Natural killer cell treated with Interleukin-12 subunit alpha and Interleukin-12 subunit beta and Interleukin-15 and Interleukin-18, amount 100 ng/mL, for 72 hours (primary cell): ENCODE measurements around the gene PDZRN4. TPM values are rescaled to one million over a fixed set of nuclear protein-coding genes. Genes with fewer than 3 reads are reported as not detected.

Experiments
- ATAC-seq, 2 donors: fragments of 150-1000 bp; cut with Tn5 transposase in 1 of 2; sonication (Bioruptor Pico), chemical (Tn5 transposase) in 1 of 2; 2 replicates each; pipeline ENCODE4 v1.10.0; 2021
- DNase-seq: peaks from one replicate; pipeline ENCODE4 v3.0.0; 2022; ENCODE audit warnings: low spot score
- H3K27ac Mint-ChIP-seq, 2 donors: 1 replicate in 1 of 2; 2 replicates in 1 of 2; pipeline ENCODE4 v1.8.0; 2022; ENCODE audit warnings: mixed read lengths in 2 of 2, mild to moderate bottlenecking in 1 of 2, moderate library complexity in 1 of 2
- H3K27me3 Mint-ChIP-seq, 2 donors: 1 replicate in 1 of 2; 2 replicates in 1 of 2; pipeline ENCODE4 v1.8.0; 2022; ENCODE audit warnings: mixed read lengths in 2 of 2
- H3K36me3 Mint-ChIP-seq: one replicate; pipeline ENCODE4 v1.8.0; 2022; ENCODE audit warnings: mixed read lengths
- H3K4me1 Mint-ChIP-seq, 2 donors: 1 replicate in 1 of 2; 2 replicates in 1 of 2; pipeline ENCODE4 v1.8.0; 2022; ENCODE audit warnings: low read depth in 2 of 2, mixed read lengths in 2 of 2, mild to moderate bottlenecking in 1 of 2
- H3K4me3 Mint-ChIP-seq: one replicate; pipeline ENCODE4 v1.8.0; 2022; ENCODE audit warnings: mixed read lengths
- H3K9me3 Mint-ChIP-seq: 2 replicates; pipeline ENCODE4 v1.8.0; 2022; ENCODE audit warnings: mixed read lengths
- total RNA-seq, 2 donors: library from RNA; stranded (reverse); gene quantifications; one replicate each; pipeline ENCODE4 v1.2.3, GENCODE V29; 2022

The PDZRN4 gene
- total RNA-seq, 2 donors from 2014 or later, result not detected

DNA sequence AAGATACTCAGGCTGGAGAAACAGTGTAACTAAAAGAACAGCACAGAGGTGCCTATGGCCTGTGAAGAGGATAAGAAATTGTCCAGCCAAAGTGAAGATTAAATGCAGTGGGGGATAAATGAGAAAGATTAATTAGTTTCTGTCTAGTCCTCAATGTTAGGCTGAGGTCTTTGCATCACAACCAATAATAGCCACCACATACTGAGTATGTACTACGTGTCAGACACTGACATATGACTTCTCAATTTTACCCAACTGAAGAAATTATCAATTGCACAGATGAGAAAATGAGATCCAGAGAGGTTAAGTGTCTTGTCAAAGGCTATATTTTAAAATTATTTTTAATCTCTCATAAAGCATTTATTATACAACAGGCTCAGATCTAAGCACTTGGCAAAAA is 285.9 kb downstream of the PDZRN4 start:
- Mint-ChIP-seq H3K36me3 (no peaks in the 10 kb centered on the region), H3K4me1 (no peaks in the 10 kb centered on the region), H3K4me3 (no peak overlapping the region), H3K27ac (no peak overlapping the region), H3K27me3 (no peaks in the 10 kb centered on the region), H3K9me3 (no peaks in the 10 kb centered on the region)
- DNase-seq (no peak), ATAC-seq (no peak)

DNA sequence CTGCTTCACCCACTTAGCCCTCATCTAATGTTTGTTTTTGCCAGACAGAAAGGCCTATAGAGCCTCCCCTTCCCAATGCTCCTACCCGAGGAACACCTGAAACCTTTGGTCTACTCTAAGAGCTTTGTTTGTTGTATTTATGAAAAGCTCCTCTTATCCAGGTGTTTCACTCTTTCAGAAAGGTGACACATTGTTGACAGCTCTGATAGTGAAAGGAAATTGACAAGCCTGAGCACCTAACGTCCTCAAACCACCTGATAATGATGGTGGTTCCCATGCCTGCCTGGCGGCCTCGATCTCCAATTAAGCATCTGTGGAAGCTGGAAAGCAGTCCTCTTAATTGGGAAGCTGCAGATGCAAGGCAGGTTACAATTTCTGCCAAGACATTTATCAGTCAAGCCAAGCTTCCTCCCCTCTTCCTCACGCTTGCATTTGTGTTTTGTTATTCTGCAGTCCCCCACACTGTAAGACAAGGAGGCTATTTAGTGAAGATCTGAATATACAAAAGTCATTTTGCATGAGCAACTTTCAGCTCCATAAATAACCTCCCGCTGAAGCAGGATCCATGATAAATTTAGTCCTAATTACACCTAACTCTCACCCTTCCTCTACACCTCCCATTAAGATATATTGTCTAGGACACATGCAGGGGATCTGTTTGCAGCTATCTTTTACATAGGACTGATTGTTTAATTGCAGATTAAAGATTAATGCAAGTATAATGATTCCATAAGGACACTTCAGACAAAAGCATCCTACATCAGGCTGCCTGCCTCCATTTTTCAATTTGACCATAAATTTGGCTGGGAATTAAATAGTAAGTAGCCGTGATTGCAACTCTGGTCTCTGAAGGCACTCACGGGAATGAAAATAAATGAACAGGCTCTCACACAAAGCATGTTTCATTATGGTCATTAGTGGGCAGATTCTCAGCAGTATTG is 288.6 kb downstream of the PDZRN4 start:
- Mint-ChIP-seq H3K9me3 (no peaks in the 10 kb centered on the region), H3K36me3 (no peaks in the 10 kb centered on the region), H3K27me3 (no peaks in the 10 kb centered on the region), H3K4me1 (no peaks in the 10 kb centered on the region), H3K4me3 (no peak overlapping the region), H3K27ac (no peak overlapping the region)
- DNase-seq (no peak), ATAC-seq (no peak)

DNA sequence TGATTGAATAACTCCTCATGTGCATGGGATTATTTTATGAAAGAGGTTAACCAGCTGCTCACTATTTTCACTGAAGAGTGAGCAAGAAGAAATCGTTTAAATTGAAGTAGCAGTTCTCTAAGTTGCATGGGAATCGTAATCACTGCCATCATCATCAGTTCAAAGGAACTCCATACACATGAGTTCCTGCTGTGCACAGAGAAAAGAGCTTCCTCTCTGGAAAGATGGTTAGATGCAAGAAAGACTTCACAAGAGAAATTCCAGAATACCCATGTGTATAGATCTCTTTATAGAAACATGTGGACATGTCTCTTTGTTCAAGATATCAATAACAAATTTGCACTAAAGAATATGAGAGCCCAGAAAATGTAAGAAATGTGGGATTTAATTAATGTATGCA is 291.3 kb downstream of the PDZRN4 start:
- DNase-seq (no peak), ATAC-seq (no peak)
- Mint-ChIP-seq H3K36me3 (no peaks in the 10 kb centered on the region), H3K4me1 (no peaks in the 10 kb centered on the region), H3K9me3 (no peaks in the 10 kb centered on the region), H3K27me3 (no peaks in the 10 kb centered on the region), H3K4me3 (no peak overlapping the region), H3K27ac (no peak overlapping the region)

DNA sequence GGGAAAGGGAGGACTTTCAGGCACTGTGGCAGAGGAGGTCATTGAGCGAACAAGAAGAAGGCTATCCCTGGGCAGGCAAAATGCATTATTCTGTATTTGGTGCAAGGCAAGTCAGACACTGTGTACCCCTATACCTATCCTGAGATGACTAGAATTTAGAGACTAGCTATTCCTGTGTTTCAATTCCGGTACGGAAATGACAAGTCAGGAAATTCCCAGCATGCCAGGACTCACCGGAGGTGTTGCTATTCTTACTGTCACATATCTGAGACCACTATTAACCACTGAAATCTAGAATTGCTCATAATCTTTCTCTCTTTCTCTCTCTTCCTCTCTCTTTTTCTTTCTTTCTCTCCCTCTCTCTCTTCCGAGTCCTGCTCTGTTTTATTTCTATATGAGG is 297.1 kb downstream of the PDZRN4 start:
- DNase-seq (no peak), ATAC-seq (no peak)
- no peak overlapping the region for H3K4me3 Mint-ChIP-seq

DNA sequence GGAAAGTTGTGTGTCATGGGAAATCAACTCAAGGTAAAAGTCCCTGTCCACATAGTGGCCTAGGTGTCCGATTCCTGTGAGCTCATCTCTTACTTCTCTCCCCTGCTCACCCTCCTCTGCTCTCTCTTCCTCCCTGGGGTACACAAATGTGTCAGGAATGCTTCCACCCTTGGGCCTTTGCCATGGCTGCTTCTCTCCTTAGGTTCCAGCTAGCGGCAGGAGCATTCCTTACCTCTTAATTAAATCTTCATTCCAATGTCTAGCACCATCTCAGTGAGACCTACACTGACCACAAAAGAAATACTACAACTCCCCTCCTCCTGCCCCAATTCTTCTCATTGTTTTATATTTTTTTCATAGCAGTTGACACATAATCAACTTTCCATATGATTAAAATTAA is 298.6 kb downstream of the PDZRN4 start:
- no peak overlapping the region for H3K4me3 Mint-ChIP-seq

More for the DNA sequence above, 297.1 kb downstream of the PDZRN4 start:
- H3K9me3 Mint-ChIP-seq, result peaks cover 3% of the 10 kb centered on the region
- H3K27ac Mint-ChIP-seq, result no peak overlapping the region
- H3K27me3 Mint-ChIP-seq, result no peaks in the 10 kb centered on the region
- H3K36me3 Mint-ChIP-seq, result no peaks in the 10 kb centered on the region
- H3K4me1 Mint-ChIP-seq, result no peaks in the 10 kb centered on the region

DNA sequence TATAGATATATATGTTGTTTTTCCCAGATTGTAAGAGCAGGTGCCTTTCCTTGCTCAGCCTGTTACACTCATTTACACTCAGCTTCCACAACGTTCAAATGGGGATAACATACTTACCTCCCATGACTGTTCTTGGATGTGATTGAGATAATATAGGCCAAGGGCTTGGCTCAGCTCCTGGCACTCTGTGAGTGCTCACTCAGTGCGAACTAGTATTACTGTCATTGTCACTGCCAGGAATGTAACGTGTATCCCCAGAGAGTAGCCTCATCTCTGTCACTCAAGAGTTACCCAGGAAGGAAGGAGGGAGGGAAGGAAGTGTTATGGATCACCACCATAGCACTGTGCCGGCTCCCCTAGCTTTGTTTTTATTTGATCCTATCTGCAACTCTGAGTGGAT is 307.9 kb downstream of the PDZRN4 start:
- Mint-ChIP-seq H3K36me3 (no peaks in the 10 kb centered on the region), H3K9me3 (no peaks in the 10 kb centered on the region), H3K4me3 (no peak overlapping the region), H3K27ac (no peak overlapping the region), H3K4me1 (no peaks in the 10 kb centered on the region), H3K27me3 (no peaks in the 10 kb centered on the region)
- no peak for DNase-seq
- no peak for ATAC-seq

More for the DNA sequence above, 298.6 kb downstream of the PDZRN4 start:
- no peak for DNase-seq
- no peak for ATAC-seq
- Mint-ChIP-seq H3K4me1 (no peaks in the 10 kb centered on the region), H3K27me3 (no peaks in the 10 kb centered on the region), H3K27ac (no peak overlapping the region), H3K9me3 (peaks cover 3% of the 10 kb centered on the region), H3K36me3 (no peaks in the 10 kb centered on the region)

DNA sequence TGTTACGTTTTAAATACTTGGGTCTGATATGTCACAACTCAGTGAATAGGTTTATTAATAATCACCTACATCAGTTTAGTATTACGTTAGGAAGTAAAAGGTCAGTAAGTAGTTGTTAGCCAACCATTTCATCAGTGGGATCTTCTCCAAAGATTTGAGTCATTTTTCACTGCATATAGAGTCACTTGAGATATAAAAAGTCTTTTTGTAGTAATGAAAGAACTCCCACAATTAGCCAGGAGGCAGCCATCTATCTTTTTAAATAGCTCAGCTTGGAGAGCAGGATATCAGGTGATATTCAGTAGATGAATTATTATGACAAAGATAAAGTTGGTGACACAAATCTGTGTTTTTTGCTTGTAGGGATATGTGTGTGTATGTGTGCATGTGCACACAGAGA is 309.3 kb downstream of the PDZRN4 start:
- Mint-ChIP-seq H3K27ac (no peak overlapping the region), H3K27me3 (peaks cover 0 to 6% of the 10 kb centered on the region in 2 donors), H3K4me1 (no peaks in the 10 kb centered on the region), H3K4me3 (no peak overlapping the region), H3K9me3 (no peaks in the 10 kb centered on the region), H3K36me3 (no peaks in the 10 kb centered on the region)
- ATAC-seq (no peak), DNase-seq (no peak)

DNA sequence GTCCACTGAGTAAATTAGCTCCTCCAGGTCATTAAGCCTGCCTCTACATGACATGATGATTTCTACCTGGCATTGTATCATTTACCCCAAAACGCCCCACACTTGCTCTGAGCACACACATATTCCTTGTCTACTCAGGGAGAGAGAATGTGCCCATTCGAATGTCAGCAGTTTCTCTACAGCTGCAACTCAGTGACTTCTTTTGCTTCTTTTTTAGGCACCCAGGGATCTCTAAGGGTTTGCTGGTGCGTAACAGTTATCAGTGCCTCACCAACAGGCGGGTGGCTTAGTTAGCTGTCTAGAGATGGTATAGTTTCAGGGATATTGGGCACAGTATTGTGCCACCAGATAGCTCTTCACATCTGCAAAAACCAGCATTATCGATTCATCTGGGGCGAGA is 316.9 kb downstream of the PDZRN4 start:
- DNase-seq (no peak), ATAC-seq (no peak)
- H3K4me3 Mint-ChIP-seq, result no peak overlapping the region

DNA sequence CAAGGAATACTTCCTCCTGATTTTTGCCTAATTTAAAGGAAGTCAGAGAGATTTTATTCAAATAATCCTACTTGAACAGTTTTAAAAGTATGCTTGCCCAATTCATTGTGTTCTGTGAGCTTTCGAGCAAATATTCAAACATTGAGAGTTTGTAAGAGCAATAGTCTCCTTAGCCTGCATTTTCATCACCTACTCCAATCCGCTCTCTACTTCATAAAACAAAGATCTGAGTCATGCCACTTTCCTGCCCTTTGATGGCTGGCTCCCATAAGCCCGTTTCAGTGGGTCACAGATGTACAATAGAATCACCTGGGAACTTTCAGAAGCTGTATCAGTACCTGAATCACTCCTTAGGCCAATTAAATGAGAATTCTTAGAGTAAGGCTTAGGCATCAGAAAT is 319.2 kb downstream of the PDZRN4 start:
- no peak for ATAC-seq
- Mint-ChIP-seq H3K36me3 (no peaks in the 10 kb centered on the region), H3K4me1 (no peaks in the 10 kb centered on the region), H3K27me3 (peaks cover 0 to 3% of the 10 kb centered on the region in 2 donors), H3K27ac (no peak overlapping the region), H3K4me3 (no peak overlapping the region), H3K9me3 (no peaks in the 10 kb centered on the region)
- DNase-seq, result no peak

More for the DNA sequence above, 316.9 kb downstream of the PDZRN4 start:
- Mint-ChIP-seq H3K27me3 (peaks cover 0 to 7% of the 10 kb centered on the region in 2 donors), H3K36me3 (no peaks in the 10 kb centered on the region), H3K9me3 (no peaks in the 10 kb centered on the region), H3K4me1 (no peaks in the 10 kb centered on the region), H3K27ac (no peak overlapping the region)

DNA sequence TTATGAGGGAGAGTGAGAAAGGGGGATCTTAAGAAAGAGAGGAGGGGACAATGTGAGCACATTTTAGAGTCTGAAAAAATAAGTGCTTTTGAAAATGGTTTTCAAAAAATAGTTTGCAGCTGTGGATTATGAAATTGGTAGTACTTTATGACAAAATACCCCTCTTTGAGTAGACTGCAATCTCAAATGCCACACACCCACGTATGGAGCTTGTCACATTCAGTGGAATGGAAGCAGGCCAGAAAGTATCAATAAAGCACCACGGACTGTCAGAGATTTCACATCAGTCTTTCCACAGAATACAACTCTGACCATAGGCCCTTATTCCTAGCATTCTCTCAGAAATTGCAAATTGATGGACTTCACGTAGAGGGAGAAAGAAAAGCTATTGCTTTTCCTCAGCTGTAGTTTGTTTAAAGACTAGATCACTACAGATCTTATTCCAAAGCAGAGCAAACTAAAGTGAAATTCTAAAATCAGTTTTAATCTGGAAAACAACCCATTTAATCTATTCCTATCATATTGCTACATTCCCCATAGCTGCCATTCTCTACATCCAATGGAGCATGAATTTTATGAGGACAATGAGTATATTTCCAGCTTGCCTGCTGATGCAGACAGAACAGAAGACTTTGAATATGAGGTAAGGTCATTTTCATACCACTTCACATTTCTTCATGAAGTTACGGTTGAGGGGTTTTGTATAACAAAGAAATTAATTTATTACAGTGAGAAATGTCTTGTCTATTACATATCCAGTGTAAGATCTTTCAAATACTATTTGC is 321.3 kb downstream of the PDZRN4 start:
- H3K27me3 Mint-ChIP-seq, result no peaks in the 10 kb centered on the region
- no peak overlapping the region for H3K27ac Mint-ChIP-seq
- ATAC-seq (no peak), DNase-seq (no peak)
- H3K4me1 Mint-ChIP-seq, result no peaks in the 10 kb centered on the region
- H3K4me3 Mint-ChIP-seq, result no peak overlapping the region
- no peaks in the 10 kb centered on the region for H3K36me3 Mint-ChIP-seq
- no peaks in the 10 kb centered on the region for H3K9me3 Mint-ChIP-seq

DNA sequence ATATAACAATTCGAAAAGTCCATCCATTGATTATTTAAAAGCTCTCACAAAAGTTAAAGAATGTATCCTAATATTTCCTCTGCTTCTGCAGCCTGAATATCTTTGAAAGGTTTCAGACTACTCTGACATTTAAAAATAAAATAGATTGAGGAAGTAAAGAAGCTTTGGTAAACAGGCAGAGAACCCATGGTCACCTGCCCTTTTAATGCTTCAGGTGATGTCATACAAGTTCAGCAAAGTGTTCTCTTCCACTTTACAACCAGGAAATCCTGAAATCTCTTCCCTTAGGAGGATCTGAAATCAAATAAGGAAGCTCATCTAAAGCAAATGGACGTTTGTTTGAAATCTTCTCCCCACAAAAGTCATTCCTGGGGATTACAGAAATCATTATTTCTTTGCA is 322.4 kb downstream of the PDZRN4 start:
- H3K4me3 Mint-ChIP-seq, result no peak overlapping the region
- H3K27ac Mint-ChIP-seq, result no peak overlapping the region
- no peaks in the 10 kb centered on the region for H3K9me3 Mint-ChIP-seq
- H3K36me3 Mint-ChIP-seq, result no peaks in the 10 kb centered on the region
- DNase-seq (no peak), ATAC-seq (no peak)
- H3K4me1 Mint-ChIP-seq, result no peaks in the 10 kb centered on the region
- H3K27me3 Mint-ChIP-seq, result no peaks in the 10 kb centered on the region

DNA sequence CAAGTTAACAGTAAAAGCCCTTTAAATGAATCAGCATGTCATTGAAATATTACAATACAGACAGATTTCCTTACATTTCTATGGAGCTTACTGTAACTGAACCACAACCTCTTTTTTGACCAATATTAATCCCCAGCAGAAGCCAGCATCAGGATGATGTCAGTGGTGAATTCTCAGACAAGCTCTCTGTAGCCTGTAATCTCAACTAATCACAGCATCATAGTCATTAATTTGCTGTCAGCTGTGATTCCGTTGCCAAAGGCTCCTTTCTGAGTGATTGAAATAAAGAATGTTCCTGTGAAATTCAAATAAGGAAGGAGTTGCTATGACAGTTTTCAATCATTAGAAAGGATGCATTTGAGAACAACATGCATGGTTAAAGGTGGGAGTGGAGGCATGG is 323.1 kb downstream of the PDZRN4 start:
- DNase-seq (no peak), ATAC-seq (no peak)
- H3K9me3 Mint-ChIP-seq, result no peaks in the 10 kb centered on the region
- no peaks in the 10 kb centered on the region for H3K36me3 Mint-ChIP-seq
- peaks cover 0 to 6% of the 10 kb centered on the region in 2 donors for H3K27me3 Mint-ChIP-seq
- H3K27ac Mint-ChIP-seq, result no peak overlapping the region
- H3K4me1 Mint-ChIP-seq, result no peaks in the 10 kb centered on the region
- H3K4me3 Mint-ChIP-seq, result no peak overlapping the region

DNA sequence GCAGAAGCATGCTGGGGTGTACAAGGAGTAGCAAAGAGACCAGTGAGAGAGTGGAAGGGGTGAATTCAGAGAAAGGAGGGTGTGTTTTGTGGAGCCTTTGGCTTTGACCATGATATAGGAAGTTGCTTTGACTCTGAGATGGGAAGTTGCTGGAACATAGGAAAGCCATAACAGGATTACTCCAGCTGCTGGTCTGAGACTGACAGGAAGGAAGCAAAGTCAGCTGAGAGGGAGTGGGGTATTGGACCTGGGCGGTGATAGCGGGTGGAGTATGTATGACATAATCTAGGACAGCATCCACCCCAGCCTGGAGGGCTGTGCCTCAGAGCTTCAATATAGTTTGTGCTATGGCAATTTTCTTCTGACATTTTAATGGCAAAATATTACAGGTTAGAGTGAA is 324.4 kb downstream of the PDZRN4 start:
- H3K27ac Mint-ChIP-seq, result no peak overlapping the region
- H3K27me3 Mint-ChIP-seq, result peaks cover 0 to 9% of the 10 kb centered on the region in 2 donors
- H3K4me3 Mint-ChIP-seq, result no peak overlapping the region
- DNase-seq, result no peak
- H3K36me3 Mint-ChIP-seq, result no peaks in the 10 kb centered on the region
- no peaks in the 10 kb centered on the region for H3K4me1 Mint-ChIP-seq
- H3K9me3 Mint-ChIP-seq, result no peaks in the 10 kb centered on the region
- no peak for ATAC-seq
